GM12864 (cell line): ENCODE measurements around the gene SCN2B.

Source experiments
- DNase-seq: peaks from one replicate; pipeline ENCODE4 v3.0.0-alpha.2; 2011; ENCODE audit warnings: low read depth
- H3K4me3 ChIP-seq: 2 replicates; pipeline ENCODE4 v1.5.1; 2011; ENCODE audit warnings: mild to moderate bottlenecking, low read depth, low read length, control low read depth
- CTCF ChIP-seq: IDR thresholded peaks from 2 replicates; pipeline ENCODE4 v1.5.1; 2011; ENCODE audit warnings: low read depth, mild to moderate bottlenecking, moderate library complexity, low read length, control low read depth, inconsistent platforms; ENCODE audit errors: missing control alignments

SCN2B gene

GRCh38 chr11:118172356-118172755 is 4.1 kb downstream of the SCN2B start:
- TF ChIP-seq CTCF: no peak
- no peak for DNase-seq
- H3K4me3 ChIP-seq: no peak overlapping the region

- peak; percentile 4 for DNase-seq
- no peak overlapping the region for H3K4me3 ChIP-seq
- peak; percentile 92 for TF ChIP-seq CTCF
These were observed 5.0 kb downstream of the SCN2B start for GRCh38 chr11:118171269-118172062.

GRCh38 chr11:118170882-118171268 is 5.6 kb downstream of the SCN2B start:
- TF ChIP-seq CTCF: no peak
- no peak for DNase-seq
- no peak overlapping the region for H3K4me3 ChIP-seq

- no peak overlapping the region for H3K4me3 ChIP-seq
- TF ChIP-seq CTCF: no peak
- DNase-seq: no peak
These were observed 6.2 kb downstream of the SCN2B start for GRCh38 chr11:118170231-118170630.

GRCh38 chr11:118169300-118170140 is 6.9 kb downstream of the SCN2B start:
- DNase-seq: no peak
- H3K4me3 ChIP-seq: no peak overlapping the region
- no peak for TF ChIP-seq CTCF

GRCh38 chr11:118168751-118169150 is 7.7 kb downstream of the SCN2B start:
- TF ChIP-seq CTCF: no peak
- no peak for DNase-seq
- no peak overlapping the region for H3K4me3 ChIP-seq

- no peak for DNase-seq
- no peak for TF ChIP-seq CTCF
- no peak overlapping the region for H3K4me3 ChIP-seq
These were observed 8.1 kb downstream of the SCN2B start for GRCh38 chr11:118168316-118168715.
